Neural cell (in vitro differentiated cells): ENCODE data around the gene ARHGEF11. TPM values are rescaled to one million over a fixed set of nuclear protein-coding genes. Genes with fewer than 3 reads are reported as not detected.

Experiments used
- H2AFZ ChIP-seq: fragments of 200-600, 300-800 bp; sonication (generic), shearing (Covaris generic); 2 replicates; pipeline ENCODE4 v1.6.0; 2014; ENCODE audit warnings: low read depth, mild to moderate bottlenecking, antibody characterized with exemption, low read length, moderate library complexity
- H3F3A ChIP-seq: fragments of 200-600 bp; shearing (Covaris generic); 2 replicates; pipeline ENCODE4 v1.6.1; 2016; ENCODE audit warnings: mild to moderate bottlenecking, moderate library complexity, mixed read lengths, antibody characterized with exemption, low read length; ENCODE audit not compliant: insufficient read depth, poor library complexity, severe bottlenecking
- H3K27ac ChIP-seq: fragments of 200-600, 300-800 bp; sonication (generic), shearing (Covaris generic); 2 replicates; pipeline ENCODE4 v1.5.1; 2014; ENCODE audit warnings: mild to moderate bottlenecking, low read length, moderate library complexity
- H3K27me3 ChIP-seq: fragments of 300-800, 200-600 bp; sonication (generic), shearing (Covaris generic); 2 replicates; pipeline ENCODE4 v1.6.0; 2014; ENCODE audit warnings: mild to moderate bottlenecking, low read depth, low read length, moderate library complexity; ENCODE audit not compliant: insufficient read depth
- H3K36me3 ChIP-seq: fragments of 300-800, 200-600 bp; sonication (generic), shearing (Covaris generic); 2 replicates; pipeline ENCODE4 v1.5.1; 2014; ENCODE audit warnings: mild to moderate bottlenecking, antibody characterized with exemption, low read length, moderate library complexity; ENCODE audit not compliant: insufficient read depth
- H3K4me2 ChIP-seq: fragments of 300-800, 200-600 bp; sonication (generic), shearing (Covaris generic); 2 replicates; pipeline ENCODE4 v1.6.0; 2014; ENCODE audit warnings: mild to moderate bottlenecking, low read length
- H3K4me3 ChIP-seq: fragments of 300-800, 200-600 bp; sonication (generic), shearing (Covaris generic); 2 replicates; pipeline ENCODE4 v1.5.1; 2014; ENCODE audit warnings: mild to moderate bottlenecking, low read length, moderate library complexity
- H3K79me2 ChIP-seq: fragments of 200-600 bp; shearing (Covaris generic); replicated peaks from 2 replicates; pipeline ENCODE4 v1.6.0; 2014; ENCODE audit warnings: mild to moderate bottlenecking, low read length, moderate library complexity; ENCODE audit not compliant: insufficient read depth
- H3K9ac ChIP-seq: fragments of 300-800, 200-600 bp; sonication (generic), shearing (Covaris generic); 2 replicates; pipeline ENCODE4 v1.6.1; 2016; ENCODE audit warnings: mild to moderate bottlenecking, low read length, mixed read lengths
- H3K9me2 ChIP-seq: fragments of 200-600 bp; shearing (Covaris generic); 2 replicates; pipeline ENCODE4 v1.6.1; 2016; ENCODE audit warnings: mild to moderate bottlenecking, low read length, mixed read lengths; ENCODE audit not compliant: insufficient read depth
- H3K9me3 ChIP-seq: fragments of 200-600, 300-800 bp; sonication (generic), shearing (Covaris generic); 2 replicates; pipeline ENCODE4 v1.6.1; 2016; ENCODE audit warnings: mild to moderate bottlenecking, mixed run types, low read length, moderate library complexity, mixed read lengths
- H4K20me1 ChIP-seq: fragments of 200-600 bp; shearing (Covaris generic); 2 replicates; pipeline ENCODE4 v1.6.1; 2016; ENCODE audit warnings: mild to moderate bottlenecking, mixed run types; ENCODE audit not compliant: insufficient read depth
- EP300 ChIP-seq: fragments of 450-650 bp; conservative IDR thresholded peaks from 2 replicates; pipeline ENCODE4 v1.6.1; 2014; ENCODE audit warnings: antibody characterized with exemption, mild to moderate bottlenecking, moderate library complexity; ENCODE audit not compliant: poor library complexity, severe bottlenecking
- EZH2 ChIP-seq: fragments of 200-600, 300-800 bp; shearing (Covaris generic), sonication (generic); IDR thresholded peaks from 2 replicates; pipeline ENCODE4 v1.6.1; 2014; ENCODE audit warnings: antibody characterized with exemption, low read length, borderline replicate concordance, mild to moderate bottlenecking; ENCODE audit not compliant: insufficient read depth, poor library complexity, severe bottlenecking
- MXI1 ChIP-seq: fragments of 450-650 bp; conservative IDR thresholded peaks from 2 replicates; pipeline ENCODE4 v1.6.1; 2014; ENCODE audit warnings: antibody characterized with exemption, mild to moderate bottlenecking; ENCODE audit not compliant: poor library complexity, severe bottlenecking
- POLR2AphosphoS5 ChIP-seq: IDR thresholded peaks from 2 replicates; pipeline ENCODE4 v1.6.1; 2012
- RAD21 ChIP-seq: fragments of 450-650 bp; conservative IDR thresholded peaks from 2 replicates; pipeline ENCODE4 v1.6.1; 2014; ENCODE audit warnings: antibody characterized with exemption, mild to moderate bottlenecking, moderate library complexity
- SMC3 ChIP-seq: fragments of 450-650 bp; conservative IDR thresholded peaks from 2 replicates; pipeline ENCODE4 v1.6.1; 2014; ENCODE audit warnings: antibody characterized with exemption, mild to moderate bottlenecking, moderate library complexity; ENCODE audit not compliant: poor library complexity
- TAF1 ChIP-seq: IDR thresholded peaks from 2 replicates; pipeline ENCODE4 v1.6.1; 2012; ENCODE audit warnings: low read depth
- polyA plus RNA-seq: library from polyadenylated mRNA; depleted of rRNA; stranded (reverse); fragments of >200 nt; gene quantifications from 2 replicates; pipeline ENCODE4 v1.2.3, GENCODE V29; 2014
- TF ChIP-seq, protein P1 (sequence below): IDR thresholded peaks from 2 replicates; pipeline ENCODE4 v1.6.1; 2012; ENCODE audit warnings: borderline replicate concordance
- TF ChIP-seq, protein P2 (sequence below): fragments of 450-650 bp; IDR thresholded peaks from 2 replicates; pipeline ENCODE4 v1.5.1; 2014; ENCODE audit warnings: antibody characterized with exemption, mild to moderate bottlenecking, moderate library complexity; ENCODE audit not compliant: poor library complexity, severe bottlenecking

Gene ARHGEF11
- polyA plus RNA-seq, 1 donor from 2014 or later: 33.2 TPM

DNA sequence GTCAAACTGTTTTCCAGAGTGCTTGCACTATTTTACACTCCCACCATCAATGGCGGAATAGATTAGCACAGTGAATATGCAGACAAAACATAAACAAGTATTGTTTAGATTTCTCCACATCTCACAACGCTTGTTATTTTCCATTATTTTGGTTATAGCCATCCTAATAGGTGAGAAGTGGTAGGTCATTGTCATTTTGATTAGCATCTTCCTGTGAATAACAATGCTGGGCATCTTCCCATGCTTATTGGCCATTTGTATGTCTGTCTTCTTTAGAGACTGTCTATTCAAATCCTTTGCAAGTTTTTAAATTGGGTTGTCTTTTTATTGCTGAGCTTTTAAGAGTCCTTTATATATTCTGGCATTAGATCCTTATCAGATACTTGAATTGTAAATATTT lies 70.5 kb downstream of the ARHGEF11 start:
- Histone ChIP-seq H3K9me2 (no peaks in the 10 kb centered on the region), H3F3A (no peaks in the 10 kb centered on the region), H3K9me3 (no peaks in the 10 kb centered on the region), H3K79me2 (no peaks in the 10 kb centered on the region), H3K36me3 (peaks cover 18% of the 10 kb centered on the region), H3K27ac (no peak overlapping the region), H3K4me3 (no peak overlapping the region), H3K4me2 (no peak overlapping the region), H4K20me1 (no peaks in the 10 kb centered on the region), H3K9ac (no peak overlapping the region), H2AFZ (no peak overlapping the region), H3K27me3 (no peaks in the 10 kb centered on the region)
- TF ChIP-seq TAF1 (no peak), MXI1 (no peak), POLR2AphosphoS5 (no peak), RAD21 (no peak), EZH2 (no peak), EP300 (no peak)
- TF ChIP-seq, protein P1, sequence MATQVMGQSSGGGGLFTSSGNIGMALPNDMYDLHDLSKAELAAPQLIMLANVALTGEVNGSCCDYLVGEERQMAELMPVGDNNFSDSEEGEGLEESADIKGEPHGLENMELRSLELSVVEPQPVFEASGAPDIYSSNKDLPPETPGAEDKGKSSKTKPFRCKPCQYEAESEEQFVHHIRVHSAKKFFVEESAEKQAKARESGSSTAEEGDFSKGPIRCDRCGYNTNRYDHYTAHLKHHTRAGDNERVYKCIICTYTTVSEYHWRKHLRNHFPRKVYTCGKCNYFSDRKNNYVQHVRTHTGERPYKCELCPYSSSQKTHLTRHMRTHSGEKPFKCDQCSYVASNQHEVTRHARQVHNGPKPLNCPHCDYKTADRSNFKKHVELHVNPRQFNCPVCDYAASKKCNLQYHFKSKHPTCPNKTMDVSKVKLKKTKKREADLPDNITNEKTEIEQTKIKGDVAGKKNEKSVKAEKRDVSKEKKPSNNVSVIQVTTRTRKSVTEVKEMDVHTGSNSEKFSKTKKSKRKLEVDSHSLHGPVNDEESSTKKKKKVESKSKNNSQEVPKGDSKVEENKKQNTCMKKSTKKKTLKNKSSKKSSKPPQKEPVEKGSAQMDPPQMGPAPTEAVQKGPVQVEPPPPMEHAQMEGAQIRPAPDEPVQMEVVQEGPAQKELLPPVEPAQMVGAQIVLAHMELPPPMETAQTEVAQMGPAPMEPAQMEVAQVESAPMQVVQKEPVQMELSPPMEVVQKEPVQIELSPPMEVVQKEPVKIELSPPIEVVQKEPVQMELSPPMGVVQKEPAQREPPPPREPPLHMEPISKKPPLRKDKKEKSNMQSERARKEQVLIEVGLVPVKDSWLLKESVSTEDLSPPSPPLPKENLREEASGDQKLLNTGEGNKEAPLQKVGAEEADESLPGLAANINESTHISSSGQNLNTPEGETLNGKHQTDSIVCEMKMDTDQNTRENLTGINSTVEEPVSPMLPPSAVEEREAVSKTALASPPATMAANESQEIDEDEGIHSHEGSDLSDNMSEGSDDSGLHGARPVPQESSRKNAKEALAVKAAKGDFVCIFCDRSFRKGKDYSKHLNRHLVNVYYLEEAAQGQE: no peak

DNA sequence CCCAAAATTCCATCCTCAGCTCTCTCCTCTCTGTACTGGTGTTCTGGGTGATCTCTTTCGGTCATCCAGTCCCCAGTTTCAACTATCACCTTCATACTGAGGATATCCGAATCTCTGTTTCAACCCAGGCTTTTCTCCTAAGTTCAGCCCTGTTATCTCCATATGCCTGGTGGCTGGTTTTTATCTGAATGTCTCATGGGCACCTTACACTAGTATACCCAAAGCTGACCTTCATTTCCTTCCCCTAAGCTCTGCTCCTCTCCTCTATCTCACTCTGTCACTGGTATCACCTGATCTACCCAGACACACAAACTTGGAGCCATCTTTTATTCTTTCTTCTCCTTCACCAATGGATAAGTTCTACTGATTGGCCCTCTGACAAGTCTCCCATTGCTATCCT lies 72.1 kb downstream of the ARHGEF11 start:
- H3K9me3 ChIP-seq: no peaks in the 10 kb centered on the region
- H3K27ac ChIP-seq: no peak overlapping the region
- no peaks in the 10 kb centered on the region for H3F3A ChIP-seq
- no peaks in the 10 kb centered on the region for H4K20me1 ChIP-seq
- TF ChIP-seq, protein P2, sequence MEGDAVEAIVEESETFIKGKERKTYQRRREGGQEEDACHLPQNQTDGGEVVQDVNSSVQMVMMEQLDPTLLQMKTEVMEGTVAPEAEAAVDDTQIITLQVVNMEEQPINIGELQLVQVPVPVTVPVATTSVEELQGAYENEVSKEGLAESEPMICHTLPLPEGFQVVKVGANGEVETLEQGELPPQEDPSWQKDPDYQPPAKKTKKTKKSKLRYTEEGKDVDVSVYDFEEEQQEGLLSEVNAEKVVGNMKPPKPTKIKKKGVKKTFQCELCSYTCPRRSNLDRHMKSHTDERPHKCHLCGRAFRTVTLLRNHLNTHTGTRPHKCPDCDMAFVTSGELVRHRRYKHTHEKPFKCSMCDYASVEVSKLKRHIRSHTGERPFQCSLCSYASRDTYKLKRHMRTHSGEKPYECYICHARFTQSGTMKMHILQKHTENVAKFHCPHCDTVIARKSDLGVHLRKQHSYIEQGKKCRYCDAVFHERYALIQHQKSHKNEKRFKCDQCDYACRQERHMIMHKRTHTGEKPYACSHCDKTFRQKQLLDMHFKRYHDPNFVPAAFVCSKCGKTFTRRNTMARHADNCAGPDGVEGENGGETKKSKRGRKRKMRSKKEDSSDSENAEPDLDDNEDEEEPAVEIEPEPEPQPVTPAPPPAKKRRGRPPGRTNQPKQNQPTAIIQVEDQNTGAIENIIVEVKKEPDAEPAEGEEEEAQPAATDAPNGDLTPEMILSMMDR: no peak
- TF ChIP-seq SMC3: no peak
- TF ChIP-seq, protein P1: no peak
- no peak for TF ChIP-seq RAD21
- no peak for TF ChIP-seq EP300
- no peak for TF ChIP-seq EZH2
- no peak for TF ChIP-seq POLR2AphosphoS5
- TF ChIP-seq MXI1: no peak
- TF ChIP-seq TAF1: no peak
- H3K27me3 ChIP-seq: no peaks in the 10 kb centered on the region
- no peaks in the 10 kb centered on the region for H3K79me2 ChIP-seq
- H3K4me3 ChIP-seq: no peak overlapping the region
- no peak overlapping the region for H3K9ac ChIP-seq
- no peak overlapping the region for H3K4me2 ChIP-seq
- no peaks in the 10 kb centered on the region for H3K9me2 ChIP-seq
- H2AFZ ChIP-seq: no peak overlapping the region
- peaks cover 12% of the 10 kb centered on the region for H3K36me3 ChIP-seq
